ACC112 (cell line): ENCODE results near the gene AGAP1.

Source experiments
- H2AFZ ChIP-seq: fragments of 200-600 bp; sonication (generic); one replicate; pipeline ENCODE4 v1.6.0; 2017; ENCODE audit warnings: antibody characterized with exemption, low read length; ENCODE audit not compliant: unreplicated experiment
- H3K27ac ChIP-seq: fragments of 200-600 bp; sonication (generic); 2 replicates; pipeline ENCODE4 v1.5.1; 2014; ENCODE audit warnings: low read depth, mild to moderate bottlenecking, antibody characterized with exemption, low read length, moderate library complexity
- H3K27me3 ChIP-seq: fragments of 200-600 bp; sonication (generic); 2 replicates; pipeline ENCODE4 v1.6.1; 2014; ENCODE audit warnings: mild to moderate bottlenecking, antibody characterized with exemption, low read length, moderate library complexity, mixed read lengths; ENCODE audit not compliant: insufficient read depth
- H3K36me3 ChIP-seq: fragments of 200-600 bp; sonication (generic); 2 replicates; pipeline ENCODE4 v1.6.1; 2016; ENCODE audit warnings: mild to moderate bottlenecking, antibody characterized with exemption, low read length, moderate library complexity, mixed read lengths; ENCODE audit not compliant: insufficient read depth
- H3K4me1 ChIP-seq: fragments of 200-600 bp; sonication (generic); one replicate; pipeline ENCODE4 v1.6.1; 2016; ENCODE audit warnings: low read length, mixed read lengths; ENCODE audit not compliant: insufficient read depth, unreplicated experiment, control insufficient read depth
- H3K4me3 ChIP-seq: fragments of 200-600 bp; sonication (generic); 2 replicates; pipeline ENCODE4 v1.5.1; 2014; ENCODE audit warnings: mild to moderate bottlenecking, low read depth, low read length
- H3K79me2 ChIP-seq: fragments of 200-600 bp; sonication (generic); one replicate; pipeline ENCODE4 v1.6.0; 2016; ENCODE audit warnings: low read length; ENCODE audit not compliant: control insufficient read depth, unreplicated experiment, insufficient read depth

Gene AGAP1

DNA sequence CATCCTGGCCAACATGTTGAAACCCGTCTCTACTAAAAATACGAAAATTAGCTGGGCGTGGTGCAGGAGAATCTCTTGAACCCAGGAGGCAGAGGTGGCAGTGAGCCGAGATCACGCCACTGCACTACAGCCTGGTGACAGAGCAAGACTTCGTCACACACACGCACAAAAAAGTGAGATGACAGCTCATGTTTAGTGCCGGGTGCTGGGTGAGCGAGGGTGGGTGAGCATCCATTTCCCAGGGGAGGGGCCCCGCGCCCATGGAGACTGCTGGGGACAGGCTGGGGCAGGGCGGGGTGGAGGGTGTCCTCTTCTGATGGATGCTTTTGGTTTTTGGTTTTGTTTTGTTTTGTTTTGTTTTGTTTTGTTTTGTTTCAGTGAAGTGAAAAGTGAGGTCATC lies 467.9 kb downstream of the AGAP1 start:
- Histone ChIP-seq H2AFZ (no peak overlapping the region), H3K27me3 (no peaks in the 10 kb centered on the region), H3K4me3 (no peak overlapping the region), H3K79me2 (no peaks in the 10 kb centered on the region), H3K4me1 (peaks cover 5% of the 10 kb centered on the region), H3K27ac (no peak overlapping the region), H3K36me3 (no peaks in the 10 kb centered on the region)

DNA sequence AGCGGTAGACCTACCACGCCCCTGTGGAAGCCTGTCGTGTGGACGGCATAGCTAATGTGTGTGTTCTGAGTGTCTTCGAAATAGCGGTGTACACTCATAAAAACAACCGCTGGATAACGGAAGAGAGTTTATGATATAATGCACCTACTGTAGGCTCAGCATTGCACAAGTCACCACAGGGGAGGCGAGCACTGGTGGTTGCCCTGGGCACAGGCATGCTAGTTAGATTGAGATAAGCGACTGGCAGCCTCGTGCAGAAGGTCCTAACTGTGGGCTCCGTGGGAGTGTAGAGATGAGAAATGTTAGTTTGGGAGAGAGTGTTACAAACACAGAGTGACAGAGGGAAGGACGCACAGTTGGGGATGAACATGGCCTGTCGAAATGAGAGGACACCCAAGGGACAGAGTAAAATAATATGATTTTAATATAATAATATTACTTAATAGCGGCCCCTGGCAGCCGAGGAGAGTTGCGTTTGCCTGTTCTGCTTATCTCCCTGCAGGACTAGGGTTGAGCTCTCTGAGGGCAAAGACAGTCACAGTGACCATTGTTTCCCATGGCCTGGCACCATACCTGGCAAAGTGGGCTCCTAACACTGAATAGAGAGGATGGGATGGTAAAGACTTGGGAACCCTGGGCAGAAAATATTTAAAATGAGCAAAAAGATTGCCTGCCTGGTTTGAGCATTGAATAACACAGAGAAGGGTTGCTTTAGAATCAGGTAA lies 470.2 kb downstream of the AGAP1 start:
- Histone ChIP-seq H3K4me3 (no peak overlapping the region), H3K36me3 (no peaks in the 10 kb centered on the region), H2AFZ (no peak overlapping the region)

DNA sequence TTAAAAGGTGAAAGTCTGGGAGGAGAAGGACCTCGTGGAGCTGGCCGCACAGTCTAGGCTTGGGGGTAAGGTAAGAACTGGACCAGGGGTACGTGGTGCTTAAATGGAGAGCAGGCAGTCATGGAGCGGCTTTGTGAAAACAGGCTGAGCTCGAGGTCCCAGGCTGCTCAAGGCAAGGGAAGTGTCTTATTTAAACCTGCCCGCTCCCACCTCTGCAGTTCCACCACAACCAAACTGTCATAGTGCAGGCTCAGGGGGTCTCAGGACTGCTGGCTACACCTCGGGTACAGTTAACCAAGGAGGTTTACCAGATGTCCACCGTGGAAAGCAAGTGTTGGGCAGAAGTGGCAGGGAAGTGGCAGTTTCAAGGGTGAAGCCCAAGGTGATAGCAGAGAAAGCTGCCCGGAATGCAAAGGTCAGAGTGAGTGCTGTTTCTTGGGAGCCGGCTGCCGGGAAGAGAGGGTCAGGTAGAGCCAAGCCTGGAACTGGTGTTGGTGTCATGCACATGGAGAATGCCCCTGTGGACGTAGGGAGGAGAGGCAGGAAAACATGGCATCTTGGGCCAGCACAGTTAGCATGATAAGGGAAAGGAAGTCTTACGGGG lies 471.0 kb downstream of the AGAP1 start:
- H3K36me3 ChIP-seq = no peaks in the 10 kb centered on the region
- H2AFZ ChIP-seq = no peak overlapping the region
- no peak overlapping the region for H3K27ac ChIP-seq
- H3K4me3 ChIP-seq = no peak overlapping the region
- H3K27me3 ChIP-seq = no peaks in the 10 kb centered on the region
- no peaks in the 10 kb centered on the region for H3K4me1 ChIP-seq
- H3K79me2 ChIP-seq = no peaks in the 10 kb centered on the region

More for the DNA sequence above, 470.2 kb downstream of the AGAP1 start:
- no peaks in the 10 kb centered on the region for H3K27me3 ChIP-seq
- no peak overlapping the region for H3K27ac ChIP-seq
- peaks cover 4% of the 10 kb centered on the region for H3K4me1 ChIP-seq
- no peaks in the 10 kb centered on the region for H3K79me2 ChIP-seq

DNA sequence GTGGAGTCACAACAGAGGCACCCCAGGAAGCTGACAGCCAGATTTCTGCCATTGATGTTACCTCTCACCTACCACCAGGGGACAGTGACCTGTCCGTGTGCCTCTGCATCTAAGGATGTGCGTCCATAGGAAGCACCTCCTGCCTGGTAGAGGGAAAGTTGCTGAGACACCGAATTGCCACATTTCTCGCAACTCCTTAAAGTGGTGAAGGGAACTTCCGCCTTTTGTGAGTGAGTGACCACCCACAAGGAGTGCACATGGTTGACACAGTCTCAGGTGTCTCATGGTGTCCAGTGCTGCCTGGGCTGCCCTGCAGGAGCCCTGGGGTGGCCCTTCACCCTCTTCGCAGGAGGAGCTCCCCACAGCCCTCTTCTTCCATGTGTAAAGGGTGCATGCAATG lies 472.6 kb downstream of the AGAP1 start:
- no peaks in the 10 kb centered on the region for H3K79me2 ChIP-seq
- H3K4me1 ChIP-seq = no peaks in the 10 kb centered on the region
- no peak overlapping the region for H3K4me3 ChIP-seq
- no peaks in the 10 kb centered on the region for H3K36me3 ChIP-seq
- H3K27ac ChIP-seq = no peak overlapping the region
- no peaks in the 10 kb centered on the region for H3K27me3 ChIP-seq
- H2AFZ ChIP-seq = no peak overlapping the region

DNA sequence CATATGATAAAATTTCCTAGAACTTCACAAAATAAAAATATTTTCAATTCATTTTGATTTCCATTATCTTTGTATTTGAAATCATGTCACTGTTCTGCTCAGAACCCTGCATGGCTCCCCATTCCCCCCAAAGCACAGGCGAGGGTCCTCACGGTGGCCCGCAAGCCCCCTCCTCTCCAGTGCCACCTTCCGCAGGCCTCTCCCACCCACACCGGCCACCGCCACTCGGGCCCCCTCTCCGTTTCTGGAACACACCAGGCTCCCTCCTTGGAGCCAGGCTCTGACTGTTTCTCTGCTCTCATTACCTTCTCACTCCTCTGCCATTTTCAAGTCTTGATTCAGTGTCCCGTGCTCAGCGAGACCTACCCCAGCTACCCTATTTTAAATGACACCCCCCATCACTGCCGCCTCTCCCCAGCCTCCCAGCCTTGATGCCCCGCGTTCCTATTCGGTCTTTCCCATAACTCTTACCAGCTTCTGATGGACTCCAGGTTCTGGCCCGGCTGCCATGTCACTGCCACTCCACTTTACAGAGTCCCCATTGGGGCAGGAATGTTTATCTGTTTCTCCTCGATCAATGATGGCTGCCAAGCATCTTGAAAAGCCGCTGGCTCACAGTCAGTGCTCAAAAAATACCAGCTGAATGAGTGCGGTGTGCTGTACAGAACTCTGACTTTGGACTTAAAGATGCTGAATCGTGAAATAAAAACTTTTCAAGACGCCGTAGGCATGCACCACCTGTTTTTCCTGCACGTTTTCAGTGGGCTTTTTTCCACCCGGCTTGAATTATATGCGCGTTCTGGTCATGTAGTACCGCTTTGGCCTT lies 473.3 kb downstream of the AGAP1 start:
- H3K27me3 ChIP-seq = no peaks in the 10 kb centered on the region
- no peak overlapping the region for H2AFZ ChIP-seq
- H3K27ac ChIP-seq = no peak overlapping the region
- H3K36me3 ChIP-seq = no peaks in the 10 kb centered on the region
- no peaks in the 10 kb centered on the region for H3K4me1 ChIP-seq
- no peaks in the 10 kb centered on the region for H3K79me2 ChIP-seq
- no peak overlapping the region for H3K4me3 ChIP-seq

DNA sequence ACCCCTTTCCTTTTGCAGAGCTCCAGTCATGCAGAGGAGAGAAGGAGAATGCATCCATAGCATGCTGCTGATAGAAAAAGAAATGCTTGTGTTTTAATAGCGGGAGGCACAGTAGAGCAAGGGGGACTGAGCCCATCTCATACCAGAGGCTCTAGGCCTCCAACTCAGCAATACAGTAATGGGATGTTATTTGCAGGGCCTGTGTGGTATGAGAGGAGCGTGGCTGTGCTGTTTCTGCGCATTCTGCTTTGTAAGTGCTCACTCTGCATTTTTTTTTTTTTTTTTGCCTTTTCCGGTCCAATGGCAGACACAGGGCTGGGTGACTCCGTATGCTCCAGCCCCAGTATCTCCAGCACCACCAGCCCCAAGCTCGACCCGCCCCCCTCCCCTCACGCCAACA lies 474.3 kb downstream of the AGAP1 start:
- H2AFZ ChIP-seq = no peak overlapping the region
- no peaks in the 10 kb centered on the region for H3K36me3 ChIP-seq
- no peaks in the 10 kb centered on the region for H3K27me3 ChIP-seq
- H3K79me2 ChIP-seq = no peaks in the 10 kb centered on the region
- H3K4me3 ChIP-seq = no peak overlapping the region
- H3K27ac ChIP-seq = no peak overlapping the region
- H3K4me1 ChIP-seq = no peaks in the 10 kb centered on the region

DNA sequence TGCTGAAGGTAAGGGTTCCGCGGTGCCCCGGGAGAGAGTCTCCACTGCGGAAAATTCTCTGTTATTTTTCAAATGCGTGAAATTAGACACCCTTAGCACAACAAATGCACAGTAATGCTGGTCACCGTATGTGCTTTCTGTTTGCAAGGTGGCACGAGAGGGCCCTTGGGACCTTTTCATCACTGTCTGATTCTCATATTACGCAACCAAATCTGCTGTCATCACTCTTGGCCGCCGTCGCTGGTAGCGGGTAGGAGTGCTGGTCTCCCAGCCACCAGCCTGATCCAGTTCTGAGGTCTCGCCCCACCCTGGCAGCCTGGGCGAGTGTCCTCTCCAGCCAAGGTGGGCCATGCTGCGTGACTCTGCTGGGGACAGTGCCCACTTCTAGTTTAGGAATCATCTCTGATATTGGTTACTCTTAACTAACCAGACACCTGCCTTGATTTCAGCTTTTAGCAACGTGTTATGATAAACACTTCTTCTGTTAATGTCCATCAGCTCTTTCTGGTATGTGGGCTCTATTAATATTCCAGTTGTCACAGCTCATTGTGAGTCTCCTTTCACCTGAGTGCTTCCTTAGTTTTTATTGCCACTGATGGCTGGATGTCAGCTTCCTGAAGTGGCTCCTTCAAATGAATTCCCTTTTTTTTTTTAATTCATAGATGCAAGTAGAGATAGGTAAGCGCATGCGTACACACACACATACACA lies 474.9 kb downstream of the AGAP1 start:
- Histone ChIP-seq H3K27me3 (no peaks in the 10 kb centered on the region), H3K79me2 (no peaks in the 10 kb centered on the region), H3K36me3 (no peaks in the 10 kb centered on the region), H3K4me1 (no peaks in the 10 kb centered on the region), H3K4me3 (no peak overlapping the region), H3K27ac (no peak overlapping the region), H2AFZ (no peak overlapping the region)

DNA sequence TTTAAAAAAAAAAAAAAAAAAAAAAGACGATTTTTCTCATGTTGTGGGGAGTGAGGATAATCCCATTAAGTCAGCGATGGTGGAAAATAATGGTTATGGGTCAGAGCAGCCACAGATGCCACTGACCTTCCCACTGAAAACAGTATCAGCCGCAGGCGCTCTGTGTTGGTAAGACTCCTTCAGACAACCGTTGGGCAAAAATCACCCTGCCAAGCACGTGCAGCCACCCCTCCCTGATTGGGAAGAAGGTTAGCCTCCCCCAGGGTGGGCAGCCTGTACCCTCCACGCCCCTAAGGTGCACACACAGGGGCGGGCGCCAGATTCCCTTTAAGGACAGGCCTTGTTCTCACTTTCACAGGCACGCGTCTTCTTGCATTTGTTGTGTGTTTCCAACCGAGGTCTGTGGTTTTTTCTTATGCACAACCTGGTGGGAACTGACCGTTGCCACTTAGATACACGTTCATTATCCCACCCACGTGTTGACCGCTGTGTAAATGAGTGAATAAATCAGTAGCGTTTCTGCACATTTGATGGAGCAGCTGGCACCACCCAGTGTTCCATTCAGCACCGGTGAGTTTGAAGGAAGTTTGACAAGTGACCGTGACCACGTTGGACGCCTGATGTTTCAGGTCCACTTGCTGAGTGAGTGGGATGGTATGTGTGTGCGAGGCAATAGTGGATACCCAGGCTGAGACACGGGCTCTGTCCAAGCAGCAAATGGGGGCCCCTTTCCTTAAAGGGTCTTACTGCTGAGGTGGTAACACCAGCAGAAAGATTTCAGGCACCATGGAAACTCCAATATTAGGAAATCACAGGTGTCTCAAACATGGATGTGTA lies 476.6 kb downstream of the AGAP1 start:
- no peak overlapping the region for H3K4me3 ChIP-seq
- no peaks in the 10 kb centered on the region for H3K4me1 ChIP-seq
- no peaks in the 10 kb centered on the region for H3K36me3 ChIP-seq
- H3K27ac ChIP-seq = no peak overlapping the region
- no peaks in the 10 kb centered on the region for H3K27me3 ChIP-seq
- H2AFZ ChIP-seq = no peak overlapping the region
- no peaks in the 10 kb centered on the region for H3K79me2 ChIP-seq

DNA sequence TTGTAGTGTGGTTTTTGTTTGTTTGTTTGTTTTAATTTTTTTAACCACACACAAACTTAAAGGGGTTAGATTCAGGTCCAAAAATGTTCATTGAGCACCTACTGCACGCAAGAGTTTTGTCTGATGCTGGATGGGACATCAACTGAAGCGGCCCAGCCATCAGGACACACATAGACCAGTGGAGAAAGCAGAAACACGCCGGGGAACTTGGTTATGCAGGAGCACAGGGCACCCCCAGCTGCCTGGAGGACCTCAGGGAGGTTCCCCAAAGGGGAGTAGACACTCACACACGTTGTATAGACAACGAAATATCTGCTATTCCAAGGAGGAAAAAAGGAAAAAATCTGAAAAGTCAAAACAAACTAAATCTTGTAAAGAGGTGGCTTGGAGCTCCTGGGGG lies 482.7 kb downstream of the AGAP1 start:
- H3K4me3 ChIP-seq = no peak overlapping the region

DNA sequence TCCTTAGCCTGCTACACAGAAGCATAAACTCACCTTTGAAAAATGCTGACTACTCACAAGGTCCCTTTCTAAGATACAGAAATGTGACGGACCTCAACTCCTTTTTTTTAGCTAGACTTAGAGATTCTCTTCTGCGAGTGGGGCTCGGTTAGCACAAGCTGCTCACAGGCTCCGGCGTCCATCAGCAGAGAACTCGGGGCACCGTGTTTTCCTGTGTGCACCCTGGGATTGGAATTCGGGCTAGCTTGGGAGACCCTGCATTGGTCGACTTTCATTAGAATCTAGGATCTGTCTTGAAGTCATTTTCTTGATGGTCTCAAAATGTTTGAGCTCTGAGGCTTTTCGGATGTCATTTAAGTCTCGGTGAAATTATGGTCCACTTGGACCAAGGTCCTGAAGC lies 483.1 kb downstream of the AGAP1 start:
- Histone ChIP-seq H3K36me3 (no peaks in the 10 kb centered on the region), H3K4me3 (no peak overlapping the region), H3K27ac (no peak overlapping the region), H3K79me2 (no peaks in the 10 kb centered on the region), H3K27me3 (no peaks in the 10 kb centered on the region), H3K4me1 (no peaks in the 10 kb centered on the region), H2AFZ (no peak overlapping the region)

More for the DNA sequence above, 482.7 kb downstream of the AGAP1 start:
- Histone ChIP-seq H3K27me3 (no peaks in the 10 kb centered on the region), H3K36me3 (no peaks in the 10 kb centered on the region), H3K79me2 (no peaks in the 10 kb centered on the region), H3K27ac (no peak overlapping the region), H3K4me1 (no peaks in the 10 kb centered on the region), H2AFZ (no peak overlapping the region)
